K562 (cell line): ENCODE results near the gene LRRC4B. TPM values are rescaled to one million over a fixed set of nuclear protein-coding genes. Genes with fewer than 3 reads are reported as not detected.

ENCODE experiments used
- CBX5 ChIP-seq: IDR thresholded peaks from 2 replicates; pipeline ENCODE4 v1.6.1; 2014; ENCODE audit warnings: low read depth, borderline replicate concordance
- CHD2 ChIP-seq: IDR thresholded peaks from 2 replicates; pipeline ENCODE4 v1.6.1; 2011; ENCODE audit warnings: low read depth, low read length
- HOXB6 ChIP-seq: fragments of 250-450 bp; sonication (Bioruptor Pico); IDR thresholded peaks from 2 replicates; pipeline ENCODE4 v1.5.1; 2022; ENCODE audit warnings: mild to moderate bottlenecking, borderline replicate concordance
- KDM1A ChIP-seq, 2 experiments: fragments of 450-650 bp; IDR thresholded peaks; 2 replicates each; pipeline ENCODE4 v1.6.1; 2016; ENCODE audit warnings: mild to moderate bottlenecking in 2 of 2
- PML ChIP-seq: IDR thresholded peaks from 2 replicates; pipeline ENCODE4 v1.6.1; 2012; ENCODE audit warnings: low read length, inconsistent platforms
- ZKSCAN1 ChIP-seq: fragments of 150-350 bp; IDR thresholded peaks from 2 replicates; pipeline ENCODE4 v1.6.1; 2016; ENCODE audit warnings: low read depth, low read length
- ZNF184 ChIP-seq: sonication (generic); formaldehyde crosslinking; IDR thresholded peaks from 2 replicates; pipeline ENCODE4 v1.5.0; 2020; ENCODE audit warnings: missing genetic modification reagents
- ZNF507 ChIP-seq: conservative IDR thresholded peaks from 2 replicates; pipeline ENCODE4 v1.6.1; 2017; ENCODE audit warnings: missing genetic modification characterization, missing compliant biosample characterization
- ZNF57 ChIP-seq: fragments of 450-650 bp; formaldehyde crosslinking; IDR thresholded peaks from 2 replicates; pipeline ENCODE4 v1.4.0; 2020; ENCODE audit warnings: mild to moderate bottlenecking, moderate library complexity
- ZNF76 ChIP-seq: fragments of 250-450 bp; sonication (Bioruptor Pico); IDR thresholded peaks from 2 replicates; pipeline ENCODE4 v1.4.0; 2020; ENCODE audit warnings: mild to moderate bottlenecking, moderate library complexity, borderline replicate concordance
- ZNF778 ChIP-seq: fragments of 450-650 bp; formaldehyde crosslinking; IDR thresholded peaks from 2 replicates; pipeline ENCODE4 v1.4.0; 2020; ENCODE audit warnings: mild to moderate bottlenecking, moderate library complexity
- polyA plus RNA-seq, 8 experiments: library from polyadenylated mRNA; depleted of rRNA in 4 of 8; stranded (reverse) in 5 of 8; unstranded in 3 of 8; fragments of >200 nt; fragmentation: Nextera tagmentation in 2 of 8; fragmentation: Illumina TruSeq in 1 of 8; extraction: Ambion mirVana in 2 of 8; extraction: Trizol in 1 of 8; gene quantifications; 2 replicates each; pipeline versions ENCODE4 v1.2.1 to v1.2.3, GENCODE V29; 2011 to 2014; ENCODE audit warnings: inconsistent platforms in 1 of 8, missing spikeins in 1 of 8
- total RNA-seq, 7 experiments: library from RNA; depleted of rRNA in 6 of 7; stranded (reverse); fragments of >200 nt in 6 of 7; fragmentation: Illumina TruSeq in 2 of 7; extraction: Trizol in 2 of 7; gene quantifications; 2 replicates each; pipeline versions ENCODE4 v1.2.1 to v1.2.3, GENCODE V29; 2011 to 2021; ENCODE audit warnings: low replicate concordance in 1 of 7
- TF ChIP-seq, protein P1 (sequence below), 2 experiments: fragments of 450-650 bp; IDR thresholded peaks; 2 replicates each; pipeline ENCODE4 v1.6.1; 2018; ENCODE audit warnings: mild to moderate bottlenecking in 2 of 2, low read depth in 1 of 2; ENCODE audit not compliant: partially characterized antibody in 2 of 2
- TF ChIP-seq, protein P2 (sequence below), 3 experiments: fragments of 200-800 bp in 1 of 3; sonication (Bioruptor generic) in 1 of 3; sonication (generic) in 1 of 3; formaldehyde crosslinking in 1 of 3; IDR thresholded peaks; 2 replicates each; pipeline versions ENCODE4 v1.6.1 to v1.8.0; 2016 to 2022; ENCODE audit warnings: mild to moderate bottlenecking in 2 of 3, missing compliant biosample characterization in 2 of 3, missing genetic modification characterization in 2 of 3, missing genetic modification reagents in 1 of 3
- TF ChIP-seq, protein P3 (sequence below): conservative IDR thresholded peaks from 2 replicates; pipeline ENCODE4 v1.6.1; 2011; ENCODE audit warnings: low read depth, mild to moderate bottlenecking, low read length; ENCODE audit not compliant: control insufficient read depth
- TF ChIP-seq, protein P4 (sequence below): fragments of 450-650 bp; IDR thresholded peaks from 2 replicates; pipeline ENCODE4 v1.6.1; 2014; ENCODE audit warnings: low read depth, mild to moderate bottlenecking, moderate library complexity, borderline replicate concordance
- TF ChIP-seq, protein P5 (sequence below), 2 experiments: fragments of 150-350 bp in 1 of 2; IDR thresholded peaks; 2 replicates each; pipeline ENCODE4 v1.6.1; 2012 to 2016; ENCODE audit warnings: low read depth in 2 of 2, low read length in 2 of 2, mild to moderate bottlenecking in 1 of 2, moderate library complexity in 1 of 2

LRRC4B gene
- total and polyA plus RNA-seq, 9 of the 15 experiments (the other 6 are each of a cell fraction or from before 2014, with no cell fraction given) = 0.18 to 9.6 (median 2.9) TPM; not detected in 2

DNA sequence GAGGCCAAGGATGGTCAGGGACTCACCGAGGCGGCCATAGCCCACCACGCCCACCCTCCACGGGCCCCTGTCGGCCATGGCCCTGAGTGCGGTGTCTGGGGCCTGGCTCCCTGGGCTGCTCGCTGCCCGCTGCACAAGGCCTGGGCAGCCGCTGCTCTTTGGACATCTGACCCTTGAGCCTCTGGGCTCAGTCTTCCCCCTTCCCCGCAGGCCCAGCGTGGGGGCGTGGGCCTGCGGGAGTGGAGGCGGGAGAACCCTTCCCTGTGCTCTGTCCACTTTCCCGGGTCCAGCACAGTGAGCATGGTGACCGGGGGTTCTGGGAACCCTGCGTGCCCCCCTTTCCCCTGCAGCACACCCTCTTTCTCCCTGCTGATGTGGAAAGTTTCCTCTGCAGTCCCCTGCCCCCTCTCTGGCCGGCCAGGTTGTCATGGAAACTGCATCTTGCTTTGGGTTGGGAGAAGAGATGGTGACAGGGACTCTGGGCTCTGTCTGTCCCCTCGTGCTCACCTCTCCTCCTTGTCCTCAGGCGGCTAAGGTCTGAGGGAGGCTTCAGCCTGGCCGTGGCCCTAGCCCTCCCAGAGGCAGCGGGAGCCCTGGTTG is 54.4 kb downstream of the LRRC4B start, which contains the start of gene ASPDH (continued):
- no peak for TF ChIP-seq PML
- no peak for TF ChIP-seq ZKSCAN1
- TF ChIP-seq, protein P1, sequence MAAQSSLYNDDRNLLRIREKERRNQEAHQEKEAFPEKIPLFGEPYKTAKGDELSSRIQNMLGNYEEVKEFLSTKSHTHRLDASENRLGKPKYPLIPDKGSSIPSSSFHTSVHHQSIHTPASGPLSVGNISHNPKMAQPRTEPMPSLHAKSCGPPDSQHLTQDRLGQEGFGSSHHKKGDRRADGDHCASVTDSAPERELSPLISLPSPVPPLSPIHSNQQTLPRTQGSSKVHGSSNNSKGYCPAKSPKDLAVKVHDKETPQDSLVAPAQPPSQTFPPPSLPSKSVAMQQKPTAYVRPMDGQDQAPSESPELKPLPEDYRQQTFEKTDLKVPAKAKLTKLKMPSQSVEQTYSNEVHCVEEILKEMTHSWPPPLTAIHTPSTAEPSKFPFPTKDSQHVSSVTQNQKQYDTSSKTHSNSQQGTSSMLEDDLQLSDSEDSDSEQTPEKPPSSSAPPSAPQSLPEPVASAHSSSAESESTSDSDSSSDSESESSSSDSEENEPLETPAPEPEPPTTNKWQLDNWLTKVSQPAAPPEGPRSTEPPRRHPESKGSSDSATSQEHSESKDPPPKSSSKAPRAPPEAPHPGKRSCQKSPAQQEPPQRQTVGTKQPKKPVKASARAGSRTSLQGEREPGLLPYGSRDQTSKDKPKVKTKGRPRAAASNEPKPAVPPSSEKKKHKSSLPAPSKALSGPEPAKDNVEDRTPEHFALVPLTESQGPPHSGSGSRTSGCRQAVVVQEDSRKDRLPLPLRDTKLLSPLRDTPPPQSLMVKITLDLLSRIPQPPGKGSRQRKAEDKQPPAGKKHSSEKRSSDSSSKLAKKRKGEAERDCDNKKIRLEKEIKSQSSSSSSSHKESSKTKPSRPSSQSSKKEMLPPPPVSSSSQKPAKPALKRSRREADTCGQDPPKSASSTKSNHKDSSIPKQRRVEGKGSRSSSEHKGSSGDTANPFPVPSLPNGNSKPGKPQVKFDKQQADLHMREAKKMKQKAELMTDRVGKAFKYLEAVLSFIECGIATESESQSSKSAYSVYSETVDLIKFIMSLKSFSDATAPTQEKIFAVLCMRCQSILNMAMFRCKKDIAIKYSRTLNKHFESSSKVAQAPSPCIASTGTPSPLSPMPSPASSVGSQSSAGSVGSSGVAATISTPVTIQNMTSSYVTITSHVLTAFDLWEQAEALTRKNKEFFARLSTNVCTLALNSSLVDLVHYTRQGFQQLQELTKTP (IDR thresholded peaks at IDR 0.05; ENCODE audit: low read depth in 1 of 2, partially characterized antibody in 2 of 2) = no peak
- no peak for TF ChIP-seq HOXB6 (CRISPR knock-in tag)
- no peak for TF ChIP-seq ZNF507
- TF ChIP-seq, protein P2, sequence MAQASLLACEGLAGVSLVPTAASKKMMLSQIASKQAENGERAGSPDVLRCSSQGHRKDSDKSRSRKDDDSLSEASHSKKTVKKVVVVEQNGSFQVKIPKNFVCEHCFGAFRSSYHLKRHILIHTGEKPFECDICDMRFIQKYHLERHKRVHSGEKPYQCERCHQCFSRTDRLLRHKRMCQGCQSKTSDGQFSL (CRISPR knock-in tag; IDR thresholded peaks at IDR 0.05) = 0 out of 2 replicates have a peak, but pooled peaks have one; percentile 6
- TF ChIP-seq, protein P2 (tag; IDR thresholded peaks at IDR 0.05) = no peak
- no peak for TF ChIP-seq ZNF76
- TF ChIP-seq, protein P3, sequence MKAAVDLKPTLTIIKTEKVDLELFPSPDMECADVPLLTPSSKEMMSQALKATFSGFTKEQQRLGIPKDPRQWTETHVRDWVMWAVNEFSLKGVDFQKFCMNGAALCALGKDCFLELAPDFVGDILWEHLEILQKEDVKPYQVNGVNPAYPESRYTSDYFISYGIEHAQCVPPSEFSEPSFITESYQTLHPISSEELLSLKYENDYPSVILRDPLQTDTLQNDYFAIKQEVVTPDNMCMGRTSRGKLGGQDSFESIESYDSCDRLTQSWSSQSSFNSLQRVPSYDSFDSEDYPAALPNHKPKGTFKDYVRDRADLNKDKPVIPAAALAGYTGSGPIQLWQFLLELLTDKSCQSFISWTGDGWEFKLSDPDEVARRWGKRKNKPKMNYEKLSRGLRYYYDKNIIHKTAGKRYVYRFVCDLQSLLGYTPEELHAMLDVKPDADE = no peak
- no peak for TF ChIP-seq CBX5
- peak in 1 of 2 experiments; percentile 29; a peak in 1 of 4 replicates for TF ChIP-seq KDM1A (IDR thresholded peaks at IDR 0.05)
- TF ChIP-seq, protein P4, sequence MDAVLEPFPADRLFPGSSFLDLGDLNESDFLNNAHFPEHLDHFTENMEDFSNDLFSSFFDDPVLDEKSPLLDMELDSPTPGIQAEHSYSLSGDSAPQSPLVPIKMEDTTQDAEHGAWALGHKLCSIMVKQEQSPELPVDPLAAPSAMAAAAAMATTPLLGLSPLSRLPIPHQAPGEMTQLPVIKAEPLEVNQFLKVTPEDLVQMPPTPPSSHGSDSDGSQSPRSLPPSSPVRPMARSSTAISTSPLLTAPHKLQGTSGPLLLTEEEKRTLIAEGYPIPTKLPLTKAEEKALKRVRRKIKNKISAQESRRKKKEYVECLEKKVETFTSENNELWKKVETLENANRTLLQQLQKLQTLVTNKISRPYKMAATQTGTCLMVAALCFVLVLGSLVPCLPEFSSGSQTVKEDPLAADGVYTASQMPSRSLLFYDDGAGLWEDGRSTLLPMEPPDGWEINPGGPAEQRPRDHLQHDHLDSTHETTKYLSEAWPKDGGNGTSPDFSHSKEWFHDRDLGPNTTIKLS = no peak
- TF ChIP-seq ZNF184 = no peak
- no peak for TF ChIP-seq ZNF57 (CRISPR knock-in tag)
- no peak for TF ChIP-seq ZNF778 (CRISPR knock-in tag)
- TF ChIP-seq CHD2 = no peak
- TF ChIP-seq, protein P5, sequence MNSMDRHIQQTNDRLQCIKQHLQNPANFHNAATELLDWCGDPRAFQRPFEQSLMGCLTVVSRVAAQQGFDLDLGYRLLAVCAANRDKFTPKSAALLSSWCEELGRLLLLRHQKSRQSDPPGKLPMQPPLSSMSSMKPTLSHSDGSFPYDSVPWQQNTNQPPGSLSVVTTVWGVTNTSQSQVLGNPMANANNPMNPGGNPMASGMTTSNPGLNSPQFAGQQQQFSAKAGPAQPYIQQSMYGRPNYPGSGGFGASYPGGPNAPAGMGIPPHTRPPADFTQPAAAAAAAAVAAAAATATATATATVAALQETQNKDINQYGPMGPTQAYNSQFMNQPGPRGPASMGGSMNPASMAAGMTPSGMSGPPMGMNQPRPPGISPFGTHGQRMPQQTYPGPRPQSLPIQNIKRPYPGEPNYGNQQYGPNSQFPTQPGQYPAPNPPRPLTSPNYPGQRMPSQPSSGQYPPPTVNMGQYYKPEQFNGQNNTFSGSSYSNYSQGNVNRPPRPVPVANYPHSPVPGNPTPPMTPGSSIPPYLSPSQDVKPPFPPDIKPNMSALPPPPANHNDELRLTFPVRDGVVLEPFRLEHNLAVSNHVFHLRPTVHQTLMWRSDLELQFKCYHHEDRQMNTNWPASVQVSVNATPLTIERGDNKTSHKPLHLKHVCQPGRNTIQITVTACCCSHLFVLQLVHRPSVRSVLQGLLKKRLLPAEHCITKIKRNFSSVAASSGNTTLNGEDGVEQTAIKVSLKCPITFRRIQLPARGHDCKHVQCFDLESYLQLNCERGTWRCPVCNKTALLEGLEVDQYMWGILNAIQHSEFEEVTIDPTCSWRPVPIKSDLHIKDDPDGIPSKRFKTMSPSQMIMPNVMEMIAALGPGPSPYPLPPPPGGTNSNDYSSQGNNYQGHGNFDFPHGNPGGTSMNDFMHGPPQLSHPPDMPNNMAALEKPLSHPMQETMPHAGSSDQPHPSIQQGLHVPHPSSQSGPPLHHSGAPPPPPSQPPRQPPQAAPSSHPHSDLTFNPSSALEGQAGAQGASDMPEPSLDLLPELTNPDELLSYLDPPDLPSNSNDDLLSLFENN (IDR thresholded peaks at IDR 0.05; ENCODE audit: low read depth in 2 of 2, low read length in 2 of 2) = no peak
